HepG2 (cell line): ENCODE data around the gene SLC16A3. TPM values are rescaled to one million over a fixed set of nuclear protein-coding genes. Genes with fewer than 3 reads are reported as not detected.

Experiments
- HNF1A ChIP-seq, 2 experiments: sonication (generic) in 1 of 2; formaldehyde crosslinking in 1 of 2; IDR thresholded peaks; 2 replicates each; pipeline versions ENCODE4 v1.4.0 to v1.6.1; 2016 to 2020; ENCODE audit warnings: borderline replicate concordance in 1 of 2, low read depth in 1 of 2, mild to moderate bottlenecking in 1 of 2, missing genetic modification reagents in 1 of 2
- MED8 ChIP-seq: sonication (generic); formaldehyde crosslinking; IDR thresholded peaks from 2 replicates; pipeline ENCODE4 v1.8.1; 2023; ENCODE audit warnings: mild to moderate bottlenecking, missing genetic modification reagents; ENCODE audit not compliant: insufficient replicate concordance
- MIXL1 ChIP-seq: IDR thresholded peaks from 2 replicates; pipeline ENCODE4 v1.6.1; 2016
- NFE2 ChIP-seq: sonication (generic); formaldehyde crosslinking; IDR thresholded peaks from 2 replicates; pipeline ENCODE4 v1.4.0; 2020; ENCODE audit warnings: missing genetic modification reagents
- NR2F6 ChIP-seq, 2 experiments: IDR thresholded peaks; 2 replicates each; pipeline ENCODE4 v1.6.1; 2016; ENCODE audit warnings: antibody characterized with exemption in 1 of 2, mild to moderate bottlenecking in 1 of 2
- SAFB2 ChIP-seq: sonication (generic); formaldehyde crosslinking; IDR thresholded peaks from 2 replicates; pipeline ENCODE4 v1.5.1; 2020; ENCODE audit warnings: missing genetic modification reagents, low read depth, mild to moderate bottlenecking, borderline replicate concordance
- SMAD3 ChIP-seq: sonication (generic); formaldehyde crosslinking; IDR thresholded peaks from 2 replicates; pipeline ENCODE4 v1.4.0; 2020; ENCODE audit warnings: missing genetic modification reagents
- TFDP2 ChIP-seq: sonication (generic); formaldehyde crosslinking; IDR thresholded peaks from 2 replicates; pipeline ENCODE4 v1.4.0; 2020; ENCODE audit warnings: missing genetic modification reagents
- TOE1 ChIP-seq: sonication (generic); formaldehyde crosslinking; IDR thresholded peaks from 2 replicates; pipeline ENCODE4 v1.4.0; 2020; ENCODE audit warnings: mild to moderate bottlenecking, missing genetic modification reagents
- ZFP41 ChIP-seq: sonication (generic); formaldehyde crosslinking; IDR thresholded peaks from 2 replicates; pipeline ENCODE4 v1.4.0; 2020; ENCODE audit warnings: mild to moderate bottlenecking, missing genetic modification reagents, borderline replicate concordance
- ZFP62 ChIP-seq: sonication (generic); formaldehyde crosslinking; IDR thresholded peaks from 2 replicates; pipeline ENCODE4 v1.4.0; 2020; ENCODE audit warnings: missing genetic modification reagents
- ZNF605 ChIP-seq: sonication (generic); formaldehyde crosslinking; IDR thresholded peaks from 2 replicates; pipeline ENCODE4 v1.8.0; 2022; ENCODE audit warnings: mild to moderate bottlenecking, missing genetic modification reagents
- ZNF660 ChIP-seq: sonication (generic); formaldehyde crosslinking; IDR thresholded peaks from 2 replicates; pipeline ENCODE4 v1.5.1; 2020; ENCODE audit warnings: mild to moderate bottlenecking, low read depth, missing genetic modification reagents, borderline replicate concordance
- ZNF710 ChIP-seq: sonication (generic); formaldehyde crosslinking; IDR thresholded peaks from 2 replicates; pipeline ENCODE4 v1.5.0; 2020; ENCODE audit warnings: mild to moderate bottlenecking, missing genetic modification reagents, borderline replicate concordance
- polyA plus RNA-seq, 8 experiments: library from polyadenylated mRNA; depleted of rRNA in 3 of 8; stranded (reverse) in 7 of 8; unstranded in 1 of 8; fragments of >200 nt; fragmentation: Illumina TruSeq in 4 of 8; extraction: Trizol in 4 of 8; gene quantifications; 2 replicates each; pipeline versions ENCODE4 v1.2.1 to v1.2.3, GENCODE V29; 2011 to 2016; ENCODE audit warnings: low read depth in 4 of 8, missing spikeins in 1 of 8, mixed read lengths in 1 of 8; ENCODE audit not compliant: insufficient read depth in 1 of 8
- total RNA-seq, 5 experiments: library from RNA; depleted of rRNA; stranded (reverse); fragments of >200 nt; fragmentation: Illumina TruSeq; extraction: Trizol; gene quantifications; 2 replicates each; pipeline ENCODE4 v1.2.3, GENCODE V29; 2016; ENCODE audit warnings: low read depth in 1 of 5
- TF ChIP-seq, protein P1 (sequence below): sonication (generic); formaldehyde crosslinking; IDR thresholded peaks from 2 replicates; pipeline ENCODE4 v1.5.0; 2020; ENCODE audit warnings: mild to moderate bottlenecking, missing genetic modification reagents, borderline replicate concordance

The SLC16A3 gene
- total and polyA plus RNA-seq, 2 of the 13 experiments (the other 11 are each of a cell fraction or from before 2014, with no cell fraction given) = 242 to 349 TPM

DNA sequence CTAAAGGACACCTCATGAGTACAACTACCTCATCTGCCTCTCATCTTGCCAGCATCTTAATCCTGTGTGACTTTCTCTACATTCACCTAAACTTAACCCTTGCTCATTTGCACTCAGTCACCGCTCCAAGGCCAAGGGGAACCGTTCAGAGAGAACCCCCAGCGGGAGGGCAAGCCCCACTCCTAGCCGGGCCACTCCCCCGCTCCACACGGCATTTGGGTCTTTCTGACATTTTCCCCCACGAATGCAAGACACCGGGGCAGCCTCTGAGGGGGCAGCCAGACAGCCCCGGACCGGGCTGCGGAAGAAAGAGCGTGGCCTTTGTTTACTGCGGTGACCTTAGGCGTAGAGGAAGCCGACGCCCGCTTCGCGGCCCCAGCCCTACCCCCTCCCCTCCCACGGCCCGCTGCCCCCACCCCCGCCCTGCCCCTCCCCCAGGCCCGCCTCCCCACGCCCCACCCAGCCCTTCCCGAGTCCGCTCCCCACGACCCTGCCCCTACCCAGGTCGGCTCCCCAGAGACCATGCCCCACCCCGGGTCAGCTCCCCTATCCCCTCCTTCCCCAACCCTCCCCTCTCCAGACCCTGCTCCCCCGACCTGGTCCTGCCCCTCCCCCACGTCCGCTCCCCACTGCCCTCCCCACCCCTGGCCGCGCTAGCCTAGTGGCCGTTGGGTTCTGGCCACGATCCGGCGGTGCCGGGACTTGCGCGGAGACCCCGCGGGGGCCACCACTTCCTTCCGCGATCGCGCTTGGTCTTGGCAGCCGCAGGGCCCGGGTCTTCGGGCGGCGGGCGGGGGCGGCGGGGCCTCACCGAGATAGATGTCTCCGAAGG lies 43.9 kb downstream of the SLC16A3 start (continued):
- TF ChIP-seq ZNF710 (CRISPR knock-in tag) (peak; percentile 1; the same call in 1 of the 2 replicates), TFDP2 (peak; percentile 21; the same call in 1 of the 2 replicates), ZFP41 (no peak), ZFP62 (no peak), ZNF605 (CRISPR knock-in tag) (0 out of 2 replicates have a peak, but pooled peaks have one; percentile 22), MED8 (CRISPR knock-in tag) (no peak), HNF1A (IDR thresholded peaks at IDR 0.05; ENCODE audit: low read depth) (no peak), HNF1A (CRISPR knock-in tag; IDR thresholded peaks at IDR 0.05; ENCODE audit: borderline replicate concordance) (no peak), NFE2 (CRISPR knock-in tag) (no peak), NR2F6 (IDR thresholded peaks at IDR 0.05) (peak; percentile 51), NR2F6 (CRISPR knock-in tag; IDR thresholded peaks at IDR 0.05) (peak; percentile 41; the same call in 1 of the 2 replicates), SAFB2 (CRISPR knock-in tag) (no peak), MIXL1 (CRISPR knock-in tag) (no peak), TOE1 (CRISPR knock-in tag) (no peak; the same call in 1 of the 2 replicates), ZNF660 (CRISPR knock-in tag) (no peak), SMAD3 (CRISPR knock-in tag) (no peak)
- TF ChIP-seq, protein P1, sequence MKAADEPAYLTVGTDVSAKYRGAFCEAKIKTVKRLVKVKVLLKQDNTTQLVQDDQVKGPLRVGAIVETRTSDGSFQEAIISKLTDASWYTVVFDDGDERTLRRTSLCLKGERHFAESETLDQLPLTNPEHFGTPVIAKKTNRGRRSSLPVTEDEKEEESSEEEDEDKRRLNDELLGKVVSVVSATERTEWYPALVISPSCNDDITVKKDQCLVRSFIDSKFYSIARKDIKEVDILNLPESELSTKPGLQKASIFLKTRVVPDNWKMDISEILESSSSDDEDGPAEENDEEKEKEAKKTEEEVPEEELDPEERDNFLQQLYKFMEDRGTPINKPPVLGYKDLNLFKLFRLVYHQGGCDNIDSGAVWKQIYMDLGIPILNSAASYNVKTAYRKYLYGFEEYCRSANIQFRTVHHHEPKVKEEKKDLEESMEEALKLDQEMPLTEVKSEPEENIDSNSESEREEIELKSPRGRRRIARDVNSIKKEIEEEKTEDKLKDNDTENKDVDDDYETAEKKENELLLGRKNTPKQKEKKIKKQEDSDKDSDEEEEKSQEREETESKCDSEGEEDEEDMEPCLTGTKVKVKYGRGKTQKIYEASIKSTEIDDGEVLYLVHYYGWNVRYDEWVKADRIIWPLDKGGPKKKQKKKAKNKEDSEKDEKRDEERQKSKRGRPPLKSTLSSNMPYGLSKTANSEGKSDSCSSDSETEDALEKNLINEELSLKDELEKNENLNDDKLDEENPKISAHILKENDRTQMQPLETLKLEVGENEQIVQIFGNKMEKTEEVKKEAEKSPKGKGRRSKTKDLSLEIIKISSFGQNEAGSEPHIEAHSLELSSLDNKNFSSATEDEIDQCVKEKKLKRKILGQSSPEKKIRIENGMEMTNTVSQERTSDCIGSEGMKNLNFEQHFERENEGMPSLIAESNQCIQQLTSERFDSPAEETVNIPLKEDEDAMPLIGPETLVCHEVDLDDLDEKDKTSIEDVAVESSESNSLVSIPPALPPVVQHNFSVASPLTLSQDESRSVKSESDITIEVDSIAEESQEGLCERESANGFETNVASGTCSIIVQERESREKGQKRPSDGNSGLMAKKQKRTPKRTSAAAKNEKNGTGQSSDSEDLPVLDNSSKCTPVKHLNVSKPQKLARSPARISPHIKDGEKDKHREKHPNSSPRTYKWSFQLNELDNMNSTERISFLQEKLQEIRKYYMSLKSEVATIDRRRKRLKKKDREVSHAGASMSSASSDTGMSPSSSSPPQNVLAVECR (CRISPR knock-in tag) = no peak
